H9 (cell line): ENCODE data around the gene KIF26B. TPM values are rescaled to one million over a fixed set of nuclear protein-coding genes. Genes with fewer than 3 reads are reported as not detected.

Experiments used
- DNase-seq: peaks from one replicate; pipeline ENCODE4 v3.0.0-alpha.2; 2017
- H2AFZ ChIP-seq: one replicate; pipeline ENCODE4 v1.6.1; 2013; ENCODE audit warnings: mild to moderate bottlenecking, low read length, control low read depth, moderate library complexity
- H2AK5ac ChIP-seq: 2 replicates; pipeline ENCODE4 v1.6.1; 2013; ENCODE audit warnings: low read length, control low read depth, mixed read lengths; ENCODE audit not compliant: insufficient read length
- H2BK120ac ChIP-seq: one replicate; pipeline ENCODE4 v1.6.1; 2013; ENCODE audit warnings: low read depth, mild to moderate bottlenecking, low read length, control low read depth, inconsistent platforms; ENCODE audit not compliant: poor library complexity, severe bottlenecking
- H2BK12ac ChIP-seq: 2 replicates; pipeline ENCODE4 v1.6.1; 2013; ENCODE audit warnings: low read length, control low read depth, mixed read lengths, low read depth; ENCODE audit not compliant: insufficient read length
- H2BK15ac ChIP-seq: 2 replicates; pipeline ENCODE4 v1.6.1; 2013; ENCODE audit warnings: low read depth, low read length, control low read depth
- H2BK20ac ChIP-seq: one replicate; pipeline ENCODE4 v1.6.1; 2013; ENCODE audit warnings: low read depth, mild to moderate bottlenecking, low read length, control low read depth, inconsistent platforms; ENCODE audit not compliant: poor library complexity, severe bottlenecking
- H2BK5ac ChIP-seq: 2 replicates; pipeline ENCODE4 v1.6.1; 2013; ENCODE audit warnings: low read length, control low read depth, mixed read lengths; ENCODE audit not compliant: insufficient read length
- H3K14ac ChIP-seq: 2 replicates; pipeline ENCODE4 v1.6.1; 2013; ENCODE audit warnings: low read length, control low read depth; ENCODE audit not compliant: insufficient read depth
- H3K18ac ChIP-seq: 2 replicates; pipeline ENCODE4 v1.6.1; 2013; ENCODE audit warnings: low read depth, mild to moderate bottlenecking, mixed read lengths, low read length, control low read depth; ENCODE audit not compliant: insufficient read length
- H3K23ac ChIP-seq: 2 replicates; pipeline ENCODE4 v1.6.1; 2013; ENCODE audit warnings: low read length, control low read depth, mixed read lengths, low read depth; ENCODE audit not compliant: insufficient read length
- H3K23me2 ChIP-seq: 2 replicates; pipeline ENCODE4 v1.6.1; 2013; ENCODE audit warnings: low read depth, mild to moderate bottlenecking, mixed read lengths, low read length, control low read depth; ENCODE audit not compliant: insufficient read length, poor library complexity, severe bottlenecking
- H3K27ac ChIP-seq: 2 replicates; pipeline ENCODE4 v1.5.1; 2013; ENCODE audit warnings: low read length, control low read depth, mixed read lengths, low read depth; ENCODE audit not compliant: insufficient read length
- H3K27me3 ChIP-seq: 2 replicates; pipeline ENCODE4 v1.6.1; 2013; ENCODE audit warnings: low read length, control low read depth, inconsistent platforms; ENCODE audit not compliant: insufficient read depth
- H3K4ac ChIP-seq: 2 replicates; pipeline ENCODE4 v1.6.1; 2013; ENCODE audit warnings: low read depth, mild to moderate bottlenecking, control low read depth, inconsistent platforms, low read length, moderate library complexity
- H3K4me1 ChIP-seq: 2 replicates; pipeline ENCODE4 v1.6.1; 2013; ENCODE audit warnings: low read length, control low read depth, inconsistent platforms; ENCODE audit not compliant: insufficient read depth
- H3K4me2 ChIP-seq: 2 replicates; pipeline ENCODE4 v1.6.1; 2013; ENCODE audit warnings: low read length, control low read depth, mixed read lengths; ENCODE audit not compliant: insufficient read length, insufficient read depth
- H3K56ac ChIP-seq: 2 replicates; pipeline ENCODE4 v1.6.1; 2013; ENCODE audit warnings: low read depth, mild to moderate bottlenecking, mixed read lengths, low read length, control low read depth; ENCODE audit not compliant: insufficient read length
- H3K79me1 ChIP-seq: 2 replicates; pipeline ENCODE4 v1.6.1; 2013; ENCODE audit warnings: low read depth, mild to moderate bottlenecking, moderate library complexity, low read length, control low read depth, inconsistent platforms; ENCODE audit not compliant: insufficient read depth, poor library complexity, severe bottlenecking
- H3K79me2 ChIP-seq: 2 replicates; pipeline ENCODE4 v1.6.1; 2013; ENCODE audit warnings: low read length, control low read depth, inconsistent platforms; ENCODE audit not compliant: insufficient read depth
- H3K9ac ChIP-seq: 2 replicates; pipeline ENCODE4 v1.6.1; 2013; ENCODE audit warnings: low read length, control low read depth, mixed read lengths; ENCODE audit not compliant: insufficient read length; ENCODE audit errors: extremely low read depth
- H3K9me3 ChIP-seq: one replicate; pipeline ENCODE4 v1.6.1; 2013; ENCODE audit warnings: low read depth, low read length, inconsistent platforms; ENCODE audit not compliant: control insufficient read depth
- H3T11ph ChIP-seq: one replicate; pipeline ENCODE4 v1.6.1; 2013; ENCODE audit warnings: mild to moderate bottlenecking, low read length, control low read depth, inconsistent platforms
- H4K20me1 ChIP-seq: one replicate; pipeline ENCODE4 v1.6.1; 2013; ENCODE audit not compliant: control insufficient read depth, insufficient read length, insufficient read depth
- H4K5ac ChIP-seq: 2 replicates; pipeline ENCODE4 v1.6.1; 2013; ENCODE audit warnings: low read depth, mild to moderate bottlenecking, mixed read lengths, low read length, control low read depth; ENCODE audit not compliant: insufficient read length
- H4K8ac ChIP-seq: replicated peaks from 2 replicates; pipeline ENCODE4 v1.6.1; 2013; ENCODE audit warnings: low read length, control low read depth, mixed read lengths, low read depth; ENCODE audit not compliant: insufficient read length
- H4K91ac ChIP-seq: 2 replicates; pipeline ENCODE4 v1.6.1; 2013; ENCODE audit warnings: low read depth, mild to moderate bottlenecking, moderate library complexity, mixed read lengths, low read length, control low read depth; ENCODE audit not compliant: insufficient read length
- H3K27ac Mint-ChIP-seq, 3 experiments: 2 replicates in 2 of 3; 3 replicates in 1 of 3; pipeline ENCODE4 v1.8.0; 2020 to 2021; ENCODE audit warnings: mixed read lengths in 3 of 3, mild to moderate bottlenecking in 1 of 3, moderate library complexity in 1 of 3
- H3K27me3 Mint-ChIP-seq: 2 replicates; pipeline ENCODE4 v1.8.0; 2021; ENCODE audit warnings: low read depth, mild to moderate bottlenecking, moderate library complexity, mixed read lengths
- H3K36me3 Mint-ChIP-seq, 3 experiments: 2 replicates in 2 of 3; 3 replicates in 1 of 3; pipeline ENCODE4 v1.8.0; 2020 to 2021; ENCODE audit warnings: low read depth in 3 of 3, mixed read lengths in 3 of 3; ENCODE audit not compliant: insufficient read depth in 1 of 3
- H3K4me1 Mint-ChIP-seq, 2 experiments: 2 replicates each; pipeline ENCODE4 v1.8.0; 2020; ENCODE audit warnings: mixed read lengths in 2 of 2
- H3K4me3 Mint-ChIP-seq, 2 experiments: 2 replicates in 1 of 2; 3 replicates in 1 of 2; pipeline ENCODE4 v1.8.0; 2020 to 2021; ENCODE audit warnings: mild to moderate bottlenecking in 2 of 2, mixed read lengths in 2 of 2, moderate library complexity in 1 of 2
- H3K9me3 Mint-ChIP-seq, 2 experiments: 2 replicates in 1 of 2; 3 replicates in 1 of 2; pipeline ENCODE4 v1.8.0; 2020; ENCODE audit warnings: mild to moderate bottlenecking in 2 of 2, mixed read lengths in 2 of 2, moderate library complexity in 1 of 2
- CTCF ChIP-seq: fragments of 200-600 bp; sonication (generic); conservative IDR thresholded peaks from 3 replicates; pipeline ENCODE4 v1.8.0; 2021; ENCODE audit warnings: antibody characterized with exemption, mild to moderate bottlenecking
- WGBS: extraction: QIAGEN DNeasy Blood & Tissue Kit; methylation state at CpG from one replicate; pipeline ENCODE4 v1.1.7; 2013; ENCODE audit warnings: missing lambda C conversion rate, low lambda C conversion rate, mixed read lengths; ENCODE audit not compliant: insufficient read length; ENCODE audit errors: extremely low coverage; 5-methylcytosine and 5-hydroxymethylcytosine counted together
- total RNA-seq: library from RNA; stranded (reverse); gene quantifications from 2 replicates; pipeline ENCODE4 v1.2.1, GENCODE V29; 2021

Gene KIF26B
- total RNA-seq, 1 experiment from 2014 or later = 0.13 TPM

DNA sequence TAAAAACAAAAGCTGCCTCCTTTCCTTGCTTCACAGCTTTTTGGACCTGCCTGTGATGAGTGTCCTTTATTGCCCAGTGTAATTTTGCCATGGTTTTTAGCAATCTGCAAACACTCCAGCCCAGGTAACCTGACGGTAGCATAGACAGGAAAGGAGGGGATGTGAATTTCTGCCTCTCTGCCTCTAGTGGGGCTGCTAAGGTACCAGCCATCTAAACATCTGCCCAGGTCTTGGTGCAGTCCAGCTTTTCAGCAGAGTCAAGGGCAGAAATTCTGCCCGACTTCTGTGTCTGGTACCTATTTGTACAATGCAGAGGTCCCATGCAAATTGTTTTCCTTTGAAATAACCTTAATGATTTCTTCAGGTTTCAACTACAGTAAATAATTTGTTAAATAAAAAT lies 371.4 kb downstream of the KIF26B start:
- H3K79me2 ChIP-seq = no peaks in the 10 kb centered on the region
- H4K91ac ChIP-seq = no peak overlapping the region
- H2BK20ac ChIP-seq = no peak overlapping the region
- H3K18ac ChIP-seq = no peak overlapping the region
- Mint-ChIP-seq H3K4me1 (peaks cover 2% of the 10 kb centered on the region in 2 experiments; a peak in 1 of 4 replicates), H3K36me3 (no peaks in the 10 kb centered on the region), H3K27ac (no peak overlapping the region), H3K9me3 (no peaks in the 10 kb centered on the region), H3K4me3 (no peak overlapping the region), H3K27me3 (peaks cover 4% of the 10 kb centered on the region; the same call in 1 of the 2 replicates)
- H2BK15ac ChIP-seq = no peak overlapping the region
- no peak for TF ChIP-seq CTCF
- WGBS = no CpG with 5 or more reads among the region's 2 CpGs
- H2BK120ac ChIP-seq = no peak overlapping the region
- no peak overlapping the region for H3T11ph ChIP-seq
- no peaks in the 10 kb centered on the region for H3K9me3 ChIP-seq
- no peak overlapping the region for H3K23ac ChIP-seq
- no peak overlapping the region for H2BK5ac ChIP-seq
- no peak for DNase-seq
- H3K23me2 ChIP-seq = no peaks in the 10 kb centered on the region
- no peak overlapping the region for H4K8ac ChIP-seq
- no peaks in the 10 kb centered on the region for H4K20me1 ChIP-seq
- no peak overlapping the region for H2BK12ac ChIP-seq
- no peaks in the 10 kb centered on the region for H3K4me1 ChIP-seq
- H3K56ac ChIP-seq = no peak overlapping the region
- H3K79me1 ChIP-seq = no peaks in the 10 kb centered on the region
- no peak overlapping the region for H4K5ac ChIP-seq
- H3K4ac ChIP-seq = no peak overlapping the region
- H3K4me2 ChIP-seq = no peak overlapping the region
- no peaks in the 10 kb centered on the region for H3K27me3 ChIP-seq
- H2AFZ ChIP-seq = no peak overlapping the region
- no peak overlapping the region for H3K14ac ChIP-seq
- no peak overlapping the region for H3K9ac ChIP-seq
- H3K27ac ChIP-seq = no peak overlapping the region
- H2AK5ac ChIP-seq = no peak overlapping the region
